Activated T-cell treated with anti-CD3 and anti-CD28 coated beads for 4 hours (primary cell): Measurements from ENCODE around the gene MCF2L.
"Not testable (repeated sequence)": the region's sequence is repeated elsewhere in the genome, so short reads cannot be mapped to it uniquely, and the experiment has no call there.

ENCODE experiments used
- DNase-seq: peaks from one replicate; pipeline ENCODE4 v3.0.0-alpha.2; 2020

The MCF2L gene

DNA sequence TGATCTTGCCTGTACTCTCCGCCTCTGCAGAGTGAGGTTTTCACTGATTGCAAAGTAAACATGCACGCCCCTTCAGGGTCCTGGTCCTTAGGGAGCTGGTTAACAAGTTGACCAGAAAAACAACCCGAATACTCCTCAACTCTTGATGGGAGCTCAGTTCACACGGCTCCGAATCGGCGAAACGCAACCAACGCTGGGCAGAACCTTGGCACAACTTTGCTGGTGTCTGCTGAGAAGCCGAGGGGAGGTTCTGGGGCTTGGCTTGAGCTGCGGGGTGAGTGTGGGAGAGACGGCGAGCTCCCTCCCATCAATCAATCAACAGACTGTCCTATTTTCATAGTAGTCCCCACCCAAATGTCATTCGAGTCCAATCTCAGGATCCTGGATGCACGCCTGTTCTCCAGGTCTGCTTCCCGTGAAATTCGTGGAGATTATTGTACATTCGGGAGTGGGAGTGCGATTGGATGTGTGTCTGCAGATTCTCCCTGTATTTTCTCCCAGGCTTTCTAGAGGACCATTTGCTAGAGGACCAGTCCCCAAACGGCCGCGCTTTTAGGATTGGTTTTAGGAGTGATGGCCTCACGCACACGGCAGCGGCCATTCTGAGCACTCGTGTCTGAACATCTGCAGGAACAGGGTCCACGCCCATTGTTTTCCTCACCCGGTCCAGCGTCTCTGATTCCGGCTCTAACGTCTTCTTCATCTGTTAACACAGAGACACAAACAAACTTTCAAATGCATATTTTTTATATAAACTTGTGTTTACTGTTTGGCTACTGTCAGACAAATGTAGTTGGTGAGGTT is 85.0 kb downstream of the MCF2L start:
- DNase-seq, result no peak

DNA sequence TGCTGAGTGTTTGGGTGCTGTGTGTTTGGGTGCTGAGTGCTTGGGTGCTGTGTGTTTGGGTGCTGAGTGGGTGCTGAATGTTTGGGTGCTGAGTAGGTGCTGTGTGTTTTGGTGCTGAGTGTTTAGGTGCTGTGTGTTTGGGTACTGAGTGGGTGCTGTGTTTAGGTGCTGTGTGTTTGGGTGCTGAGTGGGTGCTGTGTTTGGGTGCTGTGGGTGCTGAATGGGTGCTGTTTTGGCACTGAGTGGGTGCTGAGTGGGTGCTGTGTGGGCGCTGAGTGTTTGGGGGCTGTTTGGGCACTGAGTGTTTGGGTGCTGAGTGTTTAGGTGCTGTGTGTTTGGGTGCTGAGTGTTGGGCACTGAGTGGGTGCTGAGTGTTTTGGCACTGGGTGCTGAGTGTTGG is 88.1 kb downstream of the MCF2L start:
- DNase-seq, result no peak

DNA sequence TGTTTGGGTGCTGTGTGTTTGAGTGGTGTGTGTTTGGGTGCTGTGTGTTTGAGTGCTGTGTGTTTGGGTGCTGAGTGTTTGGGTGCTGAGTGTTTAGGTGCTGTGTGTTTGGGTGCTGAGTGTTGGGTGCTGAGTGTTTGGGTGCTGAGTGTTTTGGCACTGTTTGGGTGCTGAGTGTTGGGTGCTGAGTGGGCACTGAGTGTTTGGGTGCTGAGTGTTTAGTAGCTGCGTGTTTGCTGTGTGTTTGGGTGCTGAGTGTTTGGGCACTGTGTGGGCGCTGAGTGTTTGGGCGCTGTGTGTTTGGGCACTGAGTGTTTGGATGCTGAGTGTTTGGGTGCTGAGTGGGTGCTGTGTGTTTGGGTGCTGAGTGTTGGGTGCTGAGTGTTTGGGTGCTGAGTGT is 88.5 kb downstream of the MCF2L start:
- not testable (repeated sequence) for DNase-seq

DNA sequence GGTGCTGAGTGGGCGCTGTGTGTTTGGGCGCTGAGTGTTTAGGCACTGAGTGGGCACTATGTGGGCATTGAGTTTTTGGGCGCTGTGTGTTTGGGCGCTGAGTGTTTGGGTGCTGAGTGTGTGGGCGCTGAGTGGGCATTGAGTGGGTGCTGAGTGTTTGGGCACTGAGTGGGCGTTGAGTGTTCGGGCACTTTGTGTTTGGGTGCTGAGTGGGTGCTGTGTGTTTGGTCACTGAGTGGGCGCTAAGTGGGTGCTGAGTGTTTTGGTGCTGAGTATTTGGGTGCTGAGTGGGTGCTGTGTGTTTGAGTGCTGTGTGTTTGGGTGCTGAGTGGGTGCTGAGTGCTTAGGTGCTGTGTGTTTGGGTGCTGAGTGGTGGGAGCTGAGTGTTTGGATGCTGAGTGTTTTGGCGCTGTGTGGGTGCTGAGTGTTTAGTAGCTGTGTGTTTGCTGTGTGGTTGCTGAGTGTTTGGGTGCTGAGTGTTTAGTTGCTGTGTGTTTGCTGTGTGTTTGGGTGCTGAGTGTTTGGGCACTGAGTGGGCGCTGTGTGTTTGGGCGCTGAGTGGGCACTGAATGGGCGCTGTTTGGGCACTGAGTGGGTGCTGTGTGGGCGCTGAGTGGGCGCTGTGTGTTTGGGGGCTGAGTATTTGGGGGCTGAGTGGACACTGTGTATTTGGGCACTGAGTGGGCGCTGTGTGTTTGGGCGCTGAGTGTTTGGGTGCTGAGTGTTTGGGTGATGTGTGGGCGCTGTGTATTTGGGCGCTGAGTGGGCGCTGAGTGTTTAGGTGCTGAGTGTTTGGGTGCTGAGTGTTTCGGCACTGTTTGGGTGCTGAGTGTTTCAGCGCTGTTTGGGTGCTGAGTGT is 89.3 kb downstream of the MCF2L start:
- DNase-seq, result no peak

DNA sequence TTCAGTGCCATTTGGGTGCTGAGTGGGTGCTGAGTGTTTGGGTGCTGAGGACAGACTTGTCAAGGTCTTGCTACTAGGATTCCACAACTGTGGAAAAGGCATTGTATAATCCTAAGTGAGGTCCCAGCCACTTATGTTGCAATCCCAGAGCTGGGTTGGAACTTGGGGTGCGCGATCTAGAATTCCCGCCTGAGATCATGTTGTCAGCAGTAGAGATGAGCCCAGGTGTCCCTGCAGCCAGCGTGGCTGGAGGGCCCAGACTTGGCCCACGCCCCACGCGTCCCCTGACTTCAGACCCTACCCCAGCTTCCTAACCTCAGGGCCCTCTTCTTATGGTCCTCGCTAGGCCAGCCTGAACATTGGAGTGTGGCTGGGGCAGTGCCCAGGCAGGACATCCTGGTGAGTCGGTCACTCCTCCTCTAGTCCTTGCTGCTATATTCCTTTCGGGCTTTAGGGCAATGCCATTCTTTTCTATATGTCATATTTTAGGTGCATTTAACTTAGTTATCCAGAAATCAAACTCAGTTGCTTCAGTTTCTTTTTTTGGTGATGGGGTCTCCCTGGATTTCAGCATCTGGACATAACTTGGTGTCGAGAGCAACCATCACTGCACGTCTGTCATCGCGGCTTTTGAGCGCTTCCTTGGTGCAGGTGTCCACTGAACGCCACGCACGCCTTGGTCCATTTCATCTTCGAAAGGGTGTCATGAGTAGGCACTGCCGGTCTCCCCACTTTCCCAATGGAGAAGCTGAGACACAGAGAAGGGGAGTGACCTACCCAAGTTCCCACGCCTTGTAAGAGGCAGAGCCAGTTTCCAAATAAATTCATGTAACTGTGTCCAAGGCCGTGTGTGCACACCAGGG is 90.2 kb downstream of the MCF2L start:
- no peak for DNase-seq

DNA sequence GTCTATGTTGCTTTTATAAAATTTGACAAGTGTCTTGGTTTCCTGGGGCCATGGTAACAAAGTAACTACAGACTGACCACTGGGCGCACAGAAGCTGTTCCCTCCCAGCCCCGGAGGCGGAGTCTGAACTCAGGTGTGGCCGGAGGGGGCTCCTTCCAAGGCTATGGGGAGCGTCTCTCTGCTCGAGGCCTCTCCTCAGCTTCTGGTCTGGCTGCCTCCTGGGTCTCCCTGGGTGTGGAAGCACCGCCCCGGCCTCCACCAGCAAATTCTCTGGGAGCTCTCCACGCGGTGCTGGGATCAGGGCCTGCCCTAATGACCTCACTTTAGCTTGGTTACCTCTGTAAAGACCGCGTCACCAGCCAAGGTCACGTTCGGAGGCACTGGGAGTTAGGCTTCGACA is 90.9 kb downstream of the MCF2L start:
- no peak for DNase-seq

DNA sequence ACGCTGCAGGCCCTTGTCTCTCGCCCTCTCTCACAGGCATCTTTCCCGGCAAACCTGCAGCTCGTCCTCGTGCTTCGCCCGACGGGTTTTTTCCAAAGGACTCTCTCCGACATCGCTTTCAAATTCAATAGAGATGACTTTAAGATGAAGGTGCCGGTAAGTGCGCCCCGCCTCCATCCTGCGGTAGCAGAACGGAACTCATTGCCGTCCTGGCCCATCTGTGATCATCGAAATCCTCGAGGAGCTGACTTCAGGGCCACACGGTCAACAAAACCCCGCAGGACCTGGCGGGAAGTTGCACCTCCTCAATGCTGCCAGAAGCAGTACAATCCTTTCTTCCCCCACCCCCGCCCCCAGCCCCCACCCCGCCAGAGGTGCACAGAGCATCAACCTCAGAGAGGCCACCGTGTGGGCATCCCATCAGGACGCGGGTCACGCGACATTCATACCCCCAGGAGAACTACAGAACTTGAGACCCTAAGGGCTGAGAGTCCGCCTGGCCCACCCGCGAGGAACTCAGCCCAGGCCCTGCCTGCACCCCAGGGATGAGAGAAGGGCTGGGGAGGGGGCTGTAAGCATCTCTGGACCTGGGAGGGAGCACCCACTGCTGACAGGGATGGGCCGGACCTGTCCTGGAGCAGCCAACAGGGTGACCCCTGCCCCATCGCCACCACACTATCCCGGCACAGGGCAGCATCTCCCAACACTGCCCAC is 91.7 kb downstream of the MCF2L start:
- no peak for DNase-seq

DNA sequence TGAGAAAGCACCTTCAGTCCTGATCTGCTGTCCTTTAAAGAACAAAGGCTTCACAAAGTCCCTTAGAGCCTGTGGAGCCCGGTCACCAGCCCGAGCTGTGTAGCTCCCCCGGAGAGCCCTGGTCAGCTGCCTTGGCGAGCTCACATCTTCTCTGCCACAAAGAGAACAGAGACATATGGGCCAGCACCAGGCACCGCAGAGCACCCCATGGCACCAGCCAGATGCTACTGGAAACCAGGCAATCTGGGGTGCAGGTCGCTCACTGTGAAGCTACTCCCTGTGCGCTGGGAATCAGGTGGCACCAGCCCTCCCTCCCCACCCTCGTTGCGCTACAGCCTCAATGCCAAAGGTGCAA is 92.2 kb downstream of the MCF2L start:
- DNase-seq, result no peak

DNA sequence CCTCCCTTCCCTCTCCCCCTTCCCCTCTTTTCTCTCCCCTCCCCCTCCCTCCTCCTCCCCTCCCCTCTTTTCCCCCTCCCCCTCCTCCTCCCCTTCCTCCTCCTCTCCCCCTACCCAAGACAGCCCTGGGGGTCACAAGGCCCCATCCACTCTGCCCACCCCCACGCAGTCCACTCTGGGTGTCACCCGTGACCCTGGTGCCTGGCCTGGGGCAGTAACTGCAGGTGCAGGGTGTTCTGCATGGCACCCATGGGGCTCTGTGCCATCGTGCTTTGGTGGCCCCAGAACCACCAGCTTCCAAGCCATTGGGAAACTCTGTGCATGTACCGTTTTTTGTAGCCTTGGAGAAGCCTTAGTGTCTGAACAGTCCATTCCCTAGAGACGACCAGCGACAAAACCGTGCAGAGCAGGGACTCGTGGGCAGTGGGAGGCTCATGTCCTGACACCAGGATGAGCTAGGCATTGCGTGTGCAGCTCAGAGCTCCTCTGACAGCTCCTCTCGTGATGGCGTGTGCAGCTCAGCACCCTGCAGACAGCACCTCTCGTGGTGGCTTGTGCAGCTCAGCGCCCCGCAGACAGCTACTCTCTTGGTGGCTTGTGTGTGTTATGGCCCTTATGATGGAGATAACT is 92.9 kb downstream of the MCF2L start:
- DNase-seq, result no peak

DNA sequence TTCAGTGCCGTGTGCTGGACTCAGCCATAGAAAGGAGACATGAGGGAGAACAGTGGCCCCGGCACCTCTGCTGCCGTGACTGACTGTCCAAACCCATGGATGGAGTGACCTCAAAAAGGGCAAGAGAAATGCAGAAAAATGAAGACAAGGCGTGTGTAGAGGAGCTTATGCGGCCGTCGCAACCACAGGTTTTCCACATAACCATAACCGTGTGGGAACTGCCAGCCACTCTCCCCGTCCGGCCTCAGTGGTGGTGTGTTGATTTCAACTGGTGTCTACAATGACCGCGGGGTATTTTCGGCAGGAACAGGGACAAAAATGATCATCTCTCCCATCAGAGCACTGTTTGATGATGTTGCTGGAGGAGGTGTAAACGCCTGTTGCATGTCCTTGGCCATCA is 93.7 kb downstream of the MCF2L start:
- DNase-seq, result no peak

DNA sequence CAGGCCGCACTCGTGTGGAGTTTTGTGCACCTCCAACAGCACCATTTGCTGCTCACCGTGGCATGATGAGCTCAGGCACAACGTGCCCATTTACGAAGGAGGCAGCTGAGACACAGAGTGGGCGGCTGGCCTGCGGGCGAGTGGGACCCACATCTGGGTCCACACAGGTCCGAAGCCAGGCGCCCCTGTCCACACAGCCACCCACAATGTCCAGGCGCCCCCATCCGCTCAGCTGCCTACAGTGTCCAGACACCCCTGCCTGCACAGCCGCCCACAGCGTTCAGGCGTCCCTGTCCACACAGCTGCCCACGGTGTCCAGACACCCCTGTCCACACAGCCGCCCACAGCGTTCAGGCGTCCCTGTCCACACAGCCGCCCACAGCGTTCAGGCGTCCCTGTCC is 94.1 kb downstream of the MCF2L start:
- DNase-seq, result no peak

DNA sequence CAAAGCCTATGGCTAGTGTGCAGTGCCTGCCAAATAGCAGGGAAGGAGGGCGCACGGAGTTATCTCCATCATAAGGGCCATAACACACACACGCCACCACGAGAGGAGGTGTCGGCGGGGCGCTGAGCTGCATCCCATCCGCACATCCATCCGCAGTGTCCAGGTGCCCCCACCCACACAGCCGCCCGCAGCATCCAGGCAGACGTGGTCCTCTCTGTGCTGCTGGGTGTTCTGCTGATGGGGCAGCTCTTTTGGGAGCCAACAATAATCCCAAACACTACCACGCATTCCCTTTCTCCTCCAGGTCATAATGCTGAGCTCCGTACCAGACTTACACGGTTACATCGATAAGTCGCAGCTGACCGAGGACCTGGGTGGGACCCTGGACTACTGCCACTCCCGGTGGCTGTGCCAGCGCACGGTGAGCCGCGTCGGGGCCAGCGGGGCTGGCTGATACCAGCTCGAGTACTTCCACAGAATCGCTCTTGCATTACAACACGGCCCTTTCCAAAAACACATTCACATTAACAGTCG is 95.1 kb downstream of the MCF2L start:
- no peak for DNase-seq

DNA sequence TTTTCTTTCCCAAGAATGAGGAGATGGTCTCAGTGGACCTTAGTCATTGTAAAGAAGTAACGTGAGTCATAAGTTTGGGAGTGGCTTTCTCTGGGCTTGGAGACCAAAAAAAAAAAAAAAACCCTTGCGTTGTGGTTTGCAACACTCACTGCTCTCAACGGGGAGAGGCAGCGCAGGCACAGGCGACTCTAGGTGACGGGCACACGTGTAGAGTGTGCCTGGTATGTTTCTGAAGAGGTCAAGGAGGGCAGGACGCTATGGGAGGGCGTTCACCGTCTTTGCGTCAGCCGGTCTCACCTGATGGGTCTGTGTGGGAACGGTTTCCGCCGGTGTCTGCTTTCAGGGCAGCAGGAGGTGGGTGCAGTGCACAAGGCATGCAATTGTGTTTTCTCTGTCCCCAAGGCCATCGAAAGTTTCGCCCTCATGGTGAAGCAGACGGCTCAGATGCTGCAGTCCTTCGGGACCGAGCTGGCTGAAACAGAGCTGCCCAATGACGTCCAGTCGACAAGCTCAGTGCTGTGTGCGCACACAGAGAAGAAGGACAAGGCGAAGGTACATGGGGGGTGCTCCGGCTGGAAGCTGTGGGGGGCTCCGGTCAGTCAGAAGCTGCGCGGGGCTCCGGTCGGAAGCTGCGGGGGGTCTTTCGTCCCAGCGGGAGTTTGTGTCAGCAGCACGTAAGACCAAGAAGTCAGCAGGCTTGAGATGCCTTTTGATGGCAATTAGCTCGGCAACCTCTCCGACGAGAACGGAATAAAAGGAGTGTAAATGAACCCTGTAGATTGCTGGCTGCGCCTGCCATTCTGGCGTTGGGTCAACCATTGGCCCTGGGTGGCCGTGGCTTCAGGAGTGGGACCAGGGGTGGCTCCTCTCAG is 95.8 kb downstream of the MCF2L start:
- no peak for DNase-seq

DNA sequence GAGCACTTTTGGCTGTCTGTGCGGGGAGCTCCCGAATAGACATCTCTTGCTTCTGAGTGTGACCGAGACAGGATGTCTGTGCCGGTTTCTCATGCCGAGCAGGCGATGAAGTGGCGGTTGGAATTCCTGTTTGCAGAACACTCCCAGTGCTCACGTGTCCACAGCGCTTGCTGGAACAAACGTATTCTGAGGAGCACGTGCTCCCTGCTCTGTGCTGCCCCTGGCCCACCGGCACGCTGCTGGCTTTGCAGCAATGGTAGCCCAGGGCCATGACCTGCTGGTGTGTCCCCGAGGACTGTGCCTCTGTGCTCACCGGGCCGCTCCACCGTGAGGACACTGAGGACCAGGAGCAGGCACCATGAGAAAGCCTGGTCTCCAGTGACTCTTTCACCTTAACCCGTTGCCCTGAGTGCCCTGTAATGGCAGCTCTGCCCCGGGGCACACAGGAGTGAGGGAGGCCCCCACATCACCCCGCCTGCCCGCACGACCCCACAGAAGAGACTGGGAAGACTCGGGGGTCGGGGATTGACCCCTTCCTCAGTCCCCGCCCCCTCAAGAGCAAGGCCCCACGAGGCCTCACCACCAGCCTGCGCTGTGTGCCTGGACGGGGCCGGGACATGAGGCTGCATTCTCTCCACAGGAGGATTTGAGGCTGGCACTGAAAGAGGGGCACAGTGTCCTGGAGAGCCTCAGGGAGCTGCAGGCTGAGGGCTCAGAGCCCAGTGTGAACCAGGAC is 96.6 kb downstream of the MCF2L start:
- no peak for DNase-seq

DNA sequence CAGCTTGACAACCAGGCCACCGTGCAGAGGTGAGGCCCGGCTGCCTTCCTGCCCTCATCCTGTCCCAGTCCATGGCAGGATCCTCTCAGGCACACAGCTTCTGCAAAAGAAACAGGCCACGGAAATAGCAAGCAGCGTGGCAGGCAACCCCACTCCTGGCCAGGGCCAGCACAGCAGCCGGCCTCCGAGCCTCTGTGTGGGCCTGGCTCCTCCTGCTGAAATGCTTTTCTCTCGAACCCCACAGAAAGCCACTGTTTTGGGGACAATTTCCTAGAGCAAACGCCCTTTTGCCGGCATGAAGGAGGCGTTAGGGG is 97.1 kb downstream of the MCF2L start:
- no peak for DNase-seq

DNA sequence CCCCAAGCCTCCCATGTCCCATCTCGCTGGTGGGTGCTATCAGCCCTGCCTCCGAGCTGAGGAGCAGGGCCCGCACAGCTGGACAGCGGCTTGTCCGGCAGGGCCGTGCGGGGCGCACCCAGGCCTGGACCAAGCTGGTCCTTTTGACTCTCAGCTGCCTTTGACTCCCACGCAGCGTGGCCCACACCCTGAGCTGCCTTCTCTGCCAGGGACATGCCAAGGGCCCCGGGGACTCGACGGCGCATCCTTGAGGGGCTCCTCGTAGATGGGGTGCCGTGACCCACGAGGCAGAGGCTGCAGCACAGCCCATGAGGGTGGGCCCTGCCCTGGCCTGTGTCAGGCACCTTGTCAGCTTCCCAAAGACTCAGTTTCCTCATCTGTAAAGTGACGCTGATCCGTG is 97.7 kb downstream of the MCF2L start:
- DNase-seq, result no peak

DNA sequence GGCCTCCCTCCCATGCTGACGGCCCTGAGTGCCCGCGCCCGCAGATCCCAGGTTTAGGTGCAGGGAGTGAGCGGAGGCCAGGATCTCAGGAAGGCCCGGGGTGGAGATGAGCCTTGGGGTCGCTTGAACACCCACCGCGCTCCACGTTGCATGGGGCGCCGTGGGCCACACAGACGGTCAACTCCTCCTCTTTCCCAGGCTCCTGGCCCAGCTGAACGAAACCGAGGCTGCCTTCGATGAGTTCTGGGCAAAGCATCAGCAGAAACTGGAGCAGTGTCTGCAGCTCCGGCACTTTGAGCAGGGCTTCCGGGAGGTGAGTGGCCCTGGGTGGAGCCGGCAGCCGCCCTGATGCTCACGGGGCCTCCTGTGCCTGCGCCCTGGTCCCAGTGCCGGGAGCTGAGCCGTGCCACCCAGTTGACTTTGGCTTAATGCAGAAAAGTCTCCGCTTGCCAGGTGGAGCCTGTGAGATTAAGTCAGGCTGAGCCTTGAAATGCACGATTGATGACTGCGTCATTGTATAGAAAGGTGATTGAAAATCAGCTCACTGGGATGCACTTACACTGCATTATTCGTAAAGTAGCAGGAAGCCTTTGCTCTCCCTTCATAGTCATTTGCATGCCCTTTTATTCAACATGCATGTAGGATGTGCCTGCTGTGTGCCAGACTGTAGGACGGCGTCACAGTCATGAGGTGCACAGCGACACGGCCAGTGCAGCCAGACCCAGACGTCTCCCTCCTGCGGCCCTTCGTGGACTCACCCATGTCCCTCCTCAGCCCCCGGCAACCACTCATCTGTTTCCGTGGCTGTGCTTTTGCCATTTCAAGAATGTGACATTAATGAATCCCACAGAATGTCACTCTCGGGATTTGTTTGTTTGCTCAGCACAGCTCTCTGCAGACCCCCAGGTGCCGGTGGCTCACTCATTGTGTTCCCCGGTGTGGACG is 101.1 kb downstream of the MCF2L start:
- DNase-seq, result no peak

DNA sequence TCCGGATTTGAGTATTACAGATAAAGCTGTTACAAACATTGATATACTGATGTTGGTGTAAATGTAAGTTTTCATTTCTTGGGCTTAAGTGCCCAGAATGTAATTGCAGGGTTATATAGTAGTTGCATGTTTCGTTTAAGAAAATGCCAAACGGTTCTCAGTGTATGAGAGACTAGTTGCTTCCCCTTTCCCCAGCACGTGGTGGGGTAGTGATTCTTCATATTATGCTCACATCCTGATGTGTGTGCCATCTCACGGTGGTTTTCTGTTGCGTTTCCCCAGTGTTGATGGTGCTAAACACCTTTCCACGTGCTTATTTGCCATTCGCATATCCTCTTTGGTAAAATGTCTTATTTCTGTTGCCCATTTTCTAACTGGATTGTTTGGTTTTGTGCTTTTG is 101.8 kb downstream of the MCF2L start:
- no peak for DNase-seq

DNA sequence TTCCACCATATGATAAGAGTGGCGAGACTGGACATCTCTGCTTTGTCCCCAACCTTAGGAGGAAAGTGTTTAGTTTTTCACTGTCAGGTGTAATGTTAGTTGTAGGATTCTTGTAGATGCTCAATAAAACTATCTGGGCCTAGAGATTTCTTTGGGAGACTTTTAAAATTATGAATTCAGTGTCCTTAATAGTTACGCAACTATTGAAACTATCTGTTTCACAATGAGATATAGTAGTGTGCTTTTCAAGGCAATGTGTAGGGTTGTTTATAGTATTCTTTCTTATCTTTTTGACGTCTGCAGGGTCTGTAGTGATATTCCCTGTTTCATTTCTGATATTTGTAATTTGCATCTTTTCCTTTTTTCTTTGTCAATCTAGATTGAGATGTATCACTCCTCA is 103.4 kb downstream of the MCF2L start:
- no peak for DNase-seq
